ENCODE results near the gene ZRANB3.
"Not testable (repeated sequence)": the region's sequence is repeated elsewhere in the genome, so short reads cannot be mapped to it uniquely, and the experiment has no call there.

Gene ZRANB3

GRCh38 chr2:135142323-135142722, 388.7 kb downstream of the ZRANB3 start:
- Histone ChIP-seq H4K20me1 (peaks cover 0 to 4% (median 0%) of the 10 kb centered on the region in 11 experiments; a peak in 2 of 22 replicates), H3K4me3 (no peak overlapping the region), H3K4me2 (no peak overlapping the region), H3K27me3 (no peaks in the 10 kb centered on the region), H3K9me3 (replicated peaks in 1 of 11) (peaks cover 36 to 48% (median 44%) of the 10 kb centered on the region in 11 experiments), H3K4me1 (no peaks in the 10 kb centered on the region), H3K36me3 (peaks cover 76 to 97% (median 88%) of the 10 kb centered on the region in 11 experiments), H3K27ac (no peak overlapping the region), H3K9ac (no peak overlapping the region)
- TF ChIP-seq Cebpa-rat (IDR thresholded peaks at IDR 0.05): no peak

GRCh38 chr2:135140606-135141005, 390.4 kb downstream of the ZRANB3 start:
- H3K9ac ChIP-seq: no peak overlapping the region
- H3K4me1 ChIP-seq: no peaks in the 10 kb centered on the region
- peaks cover 36 to 48% (median 44%) of the 10 kb centered on the region in 11 experiments for H3K9me3 ChIP-seq (replicated peaks in 1 of 11)
- H3K4me3 ChIP-seq: no peak overlapping the region
- no peak for TF ChIP-seq Cebpa-rat (IDR thresholded peaks at IDR 0.05)
- peaks cover 0 to 4% (median 0%) of the 10 kb centered on the region in 11 experiments; a peak in 2 of 22 replicates for H4K20me1 ChIP-seq
- no peaks in the 10 kb centered on the region for H3K27me3 ChIP-seq
- no peak overlapping the region for H3K4me2 ChIP-seq
- H3K36me3 ChIP-seq: peaks cover 82 to 97% (median 94%) of the 10 kb centered on the region in 11 experiments
- no peak overlapping the region for H3K27ac ChIP-seq

DNA sequence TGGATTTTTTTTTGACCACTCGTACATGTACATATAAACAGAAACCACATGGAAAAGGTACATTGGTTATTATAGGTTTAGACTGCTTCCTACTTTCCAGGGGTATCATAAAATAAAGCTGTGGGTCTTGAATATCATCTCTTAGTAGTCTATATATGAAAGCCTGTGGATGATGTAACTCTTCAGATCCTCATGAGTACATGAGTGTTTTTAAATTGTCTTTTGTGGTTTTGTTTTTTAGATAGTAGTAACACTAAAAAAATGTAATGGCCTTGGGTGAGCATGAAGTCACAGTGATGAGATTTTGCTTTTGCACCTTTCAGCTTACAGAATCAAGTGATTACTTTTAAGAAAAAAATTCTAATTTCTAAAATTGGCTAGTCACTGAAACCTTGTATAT, 398.7 kb downstream of the ZRANB3 start:
- no peaks in the 10 kb centered on the region for H3K4me1 ChIP-seq
- H3K4me2 ChIP-seq: no peak overlapping the region
- H3K27me3 ChIP-seq: no peaks in the 10 kb centered on the region
- peaks cover 83 to 100% (median 95%) of the 10 kb centered on the region in 11 experiments for H3K36me3 ChIP-seq
- H3K9ac ChIP-seq: no peak overlapping the region
- H3K9me3 ChIP-seq (replicated peaks in 1 of 11): no peaks in the 10 kb centered on the region
- H4K20me1 ChIP-seq: no peaks in the 10 kb centered on the region
- no peak for TF ChIP-seq Cebpa-rat (IDR thresholded peaks at IDR 0.05)
- H3K4me3 ChIP-seq: no peak overlapping the region
- H3K27ac ChIP-seq: no peak overlapping the region

DNA sequence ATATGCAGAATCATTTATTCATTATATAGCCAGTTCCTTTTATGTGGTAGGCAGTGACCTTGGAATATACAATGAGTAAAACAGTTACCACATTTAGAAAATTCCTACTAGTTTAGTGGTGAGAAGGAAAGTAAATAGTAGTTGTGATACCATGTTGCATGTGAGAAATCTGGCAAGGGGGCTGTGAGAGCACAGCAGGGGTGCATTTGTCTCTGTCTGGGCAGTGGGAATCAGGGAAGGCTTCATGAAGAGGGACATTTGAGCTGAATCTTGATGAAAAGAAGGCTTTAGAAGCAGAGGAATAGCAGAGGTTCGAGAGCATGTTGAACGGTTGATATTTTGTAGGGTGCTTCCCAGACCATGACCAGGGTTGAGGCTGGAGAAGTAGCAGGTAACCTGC, 400.3 kb downstream of the ZRANB3 start:
- H3K9me3 ChIP-seq (replicated peaks in 1 of 11): no peaks in the 10 kb centered on the region
- H3K4me2 ChIP-seq: no peak overlapping the region
- no peaks in the 10 kb centered on the region for H3K27me3 ChIP-seq
- no peak for TF ChIP-seq Cebpa-rat (IDR thresholded peaks at IDR 0.05)
- H3K36me3 ChIP-seq: peaks cover 84 to 100% (median 95%) of the 10 kb centered on the region in 11 experiments
- no peak overlapping the region for H3K4me3 ChIP-seq
- no peak overlapping the region for H3K27ac ChIP-seq
- H4K20me1 ChIP-seq: no peaks in the 10 kb centered on the region
- H3K4me1 ChIP-seq: no peaks in the 10 kb centered on the region
- no peak overlapping the region for H3K9ac ChIP-seq

DNA sequence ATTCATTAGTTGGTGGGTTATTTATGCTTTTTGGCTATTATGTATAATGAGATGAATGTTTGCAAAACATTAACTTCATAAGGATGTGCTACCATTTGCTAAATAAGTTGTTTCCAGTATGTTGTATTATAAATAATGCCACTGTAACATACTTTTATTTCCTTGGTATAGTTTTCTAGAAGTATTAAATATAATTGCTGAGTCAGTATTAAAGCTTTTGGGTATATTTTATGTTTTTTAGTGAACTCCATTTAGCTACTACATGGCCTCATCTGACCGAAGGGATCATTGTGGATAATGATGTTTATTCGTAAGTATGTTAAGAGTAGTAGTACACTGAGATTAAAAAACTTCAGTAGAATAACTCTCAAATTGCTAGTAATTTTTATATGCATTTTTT, 405.1 kb downstream of the ZRANB3 start:
- Histone ChIP-seq H3K27me3 (no peaks in the 10 kb centered on the region), H3K4me2 (no peak overlapping the region), H3K4me1 (no peaks in the 10 kb centered on the region), H3K36me3 (peaks cover 74 to 99% (median 86%) of the 10 kb centered on the region in 11 experiments), H3K4me3 (no peak overlapping the region), H3K27ac (no peak overlapping the region), H3K9ac (no peak overlapping the region), H4K20me1 (no peaks in the 10 kb centered on the region), H3K9me3 (replicated peaks in 1 of 11) (no peaks in the 10 kb centered on the region)
- no peak for TF ChIP-seq Cebpa-rat (IDR thresholded peaks at IDR 0.05)

- Histone ChIP-seq H3K27me3 (no peaks in the 10 kb centered on the region), H4K20me1 (no peaks in the 10 kb centered on the region), H3K9me3 (replicated peaks in 1 of 11) (no peaks in the 10 kb centered on the region), H3K4me3 (no peak overlapping the region), H3K36me3 (peaks cover 72 to 99% (median 86%) of the 10 kb centered on the region in 11 experiments), H3K27ac (no peak overlapping the region), H3K4me1 (no peaks in the 10 kb centered on the region), H3K4me2 (no peak overlapping the region), H3K9ac (no peak overlapping the region)
- no peak for TF ChIP-seq Cebpa-rat (IDR thresholded peaks at IDR 0.05)
Observed at GRCh38 chr2:135124924-135125886, 405.8 kb downstream of the ZRANB3 start.

DNA sequence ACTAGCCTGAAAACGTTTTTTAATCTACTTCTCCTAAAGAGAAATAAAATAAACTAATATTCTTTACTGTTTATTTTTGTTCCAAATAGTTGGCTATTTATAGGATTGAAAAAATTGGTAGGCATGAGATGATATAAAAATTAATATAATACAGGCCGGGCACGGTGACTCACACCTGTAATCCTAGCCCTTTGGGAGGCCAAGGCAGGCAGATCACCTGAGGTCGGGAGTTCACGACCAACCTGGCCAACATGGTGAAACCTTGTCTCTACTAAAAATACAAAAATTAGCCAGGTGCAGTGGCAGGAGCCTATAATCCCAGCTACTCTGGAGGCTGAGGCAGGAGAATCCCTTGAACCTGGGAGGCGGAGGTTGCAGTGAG, 409.4 kb downstream of the ZRANB3 start:
- not testable (repeated sequence) for H3K4me2 ChIP-seq, H3K27me3 ChIP-seq, H3K9ac ChIP-seq, H3K4me3 ChIP-seq, H3K27ac ChIP-seq, H4K20me1 ChIP-seq, H3K4me1 ChIP-seq
- Histone ChIP-seq H3K9me3 (replicated peaks in 1 of 11) (peaks cover 0 to 31% (median 7%) of the 10 kb centered on the region in 11 experiments; a peak in 9 of 22 replicates), H3K36me3 (peaks cover 46 to 84% (median 68%) of the 10 kb centered on the region in 11 experiments)

DNA sequence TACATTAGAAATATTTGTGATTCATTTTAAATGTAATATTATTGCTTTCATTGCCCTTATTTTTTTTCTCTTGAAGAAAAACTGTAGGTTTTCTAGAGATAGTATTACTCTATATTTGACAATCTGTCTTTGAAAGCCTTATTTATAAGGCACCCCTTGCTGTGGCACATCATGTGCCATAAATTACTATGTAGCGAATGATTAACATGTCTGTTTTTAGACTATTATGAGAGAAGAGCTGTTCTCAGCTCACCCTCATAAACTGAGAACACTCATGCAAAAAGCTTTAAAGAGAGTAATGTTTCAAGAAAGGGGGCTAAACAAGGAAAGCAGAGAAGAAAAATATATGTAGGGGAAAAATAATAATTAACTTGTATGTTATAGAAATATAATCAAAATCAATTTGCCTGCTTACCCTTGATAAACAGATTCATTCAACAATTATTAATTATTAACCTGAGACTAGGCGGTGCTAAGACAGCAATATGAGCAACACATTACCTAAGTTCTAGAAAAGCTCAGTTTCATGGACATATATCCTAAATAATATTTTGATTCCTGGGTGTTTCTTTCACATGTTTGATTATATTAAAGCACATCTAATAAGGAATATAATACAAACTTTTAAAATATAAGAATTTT, 409.9 kb downstream of the ZRANB3 start:
- Histone ChIP-seq H3K27me3 (no peaks in the 10 kb centered on the region), H3K36me3 (peaks cover 45 to 81% (median 63%) of the 10 kb centered on the region in 11 experiments), H3K9me3 (replicated peaks in 1 of 11) (peaks cover 0 to 36% (median 7%) of the 10 kb centered on the region in 11 experiments; a peak in 9 of 22 replicates), H4K20me1 (0 out of 22 replicates have a peak, but pooled peaks cover 0 to 5% (median 0%) of the 10 kb centered on the region in 11 experiments), H3K4me3 (no peak overlapping the region), H3K4me1 (no peaks in the 10 kb centered on the region), H3K27ac (no peak overlapping the region), H3K9ac (no peak overlapping the region), H3K4me2 (no peak overlapping the region)
- TF ChIP-seq Cebpa-rat (IDR thresholded peaks at IDR 0.05): no peak

GRCh38 chr2:135119582-135119981, 411.4 kb downstream of the ZRANB3 start:
- Histone ChIP-seq H3K4me1 (no peaks in the 10 kb centered on the region), H4K20me1 (0 out of 22 replicates have a peak, but pooled peaks cover 0 to 5% (median 0%) of the 10 kb centered on the region in 11 experiments), H3K9me3 (replicated peaks in 1 of 11) (peaks cover 0 to 48% (median 7%) of the 10 kb centered on the region in 11 experiments; a peak in 9 of 22 replicates), H3K27ac (no peak overlapping the region), H3K9ac (no peak overlapping the region), H3K27me3 (no peaks in the 10 kb centered on the region), H3K36me3 (peaks cover 44 to 81% (median 61%) of the 10 kb centered on the region in 11 experiments), H3K4me3 (no peak overlapping the region), H3K4me2 (no peak overlapping the region)
- TF ChIP-seq Cebpa-rat (IDR thresholded peaks at IDR 0.05): no peak
